HepG2 (cell line): ENCODE measurements around the gene ZBTB21. TPM values are rescaled to one million over a fixed set of nuclear protein-coding genes. Genes with fewer than 3 reads are reported as not detected.
A peak's percentile ranks its signal among the peaks of the same experiment; 100 is the strongest.

Experiments used
- ARID5B ChIP-seq: IDR thresholded peaks from 2 replicates; pipeline ENCODE4 v1.4.0; 2020; ENCODE audit warnings: mild to moderate bottlenecking, missing genetic modification reagents
- ATF7 ChIP-seq, 2 experiments: fragments of 450-650 bp in 1 of 2; sonication (generic) in 1 of 2; formaldehyde crosslinking in 1 of 2; IDR thresholded peaks; 2 replicates each; pipeline versions ENCODE4 v1.4.0 to v1.6.1; 2016 to 2020; ENCODE audit warnings: antibody characterized with exemption in 1 of 2, mild to moderate bottlenecking in 1 of 2, missing genetic modification reagents in 1 of 2
- FLYWCH1 ChIP-seq: sonication (generic); formaldehyde crosslinking; IDR thresholded peaks from 2 replicates; pipeline ENCODE4 v1.8.1; 2023; ENCODE audit warnings: mild to moderate bottlenecking, missing genetic modification reagents
- HNF4A ChIP-seq: sonication (generic); formaldehyde crosslinking; IDR thresholded peaks from 2 replicates; pipeline ENCODE4 v1.4.0; 2020; ENCODE audit warnings: missing genetic modification reagents
- MTERF4 ChIP-seq: sonication (generic); formaldehyde crosslinking; IDR thresholded peaks from 2 replicates; pipeline ENCODE4 v1.8.0; 2023; ENCODE audit warnings: mild to moderate bottlenecking, missing genetic modification reagents
- NR0B2 ChIP-seq: sonication (generic); formaldehyde crosslinking; IDR thresholded peaks from 2 replicates; pipeline ENCODE4 v1.4.0; 2020; ENCODE audit warnings: mild to moderate bottlenecking, missing genetic modification reagents
- SAP130 ChIP-seq: IDR thresholded peaks from 2 replicates; pipeline ENCODE4 v1.6.1; 2016; ENCODE audit warnings: low read depth
- TBX2 ChIP-seq: sonication (generic); formaldehyde crosslinking; IDR thresholded peaks from 2 replicates; pipeline ENCODE4 v1.5.0; 2020; ENCODE audit warnings: missing genetic modification reagents, mild to moderate bottlenecking, borderline replicate concordance
- ZBTB40 ChIP-seq, 2 experiments: fragments of 450-650 bp in 1 of 2; sonication (generic) in 1 of 2; formaldehyde crosslinking in 1 of 2; IDR thresholded peaks; 2 replicates each; pipeline versions ENCODE4 v1.6.1 to v1.8.0; 2016 to 2022; ENCODE audit warnings: antibody characterized with exemption in 1 of 2, mild to moderate bottlenecking in 1 of 2, missing genetic modification reagents in 1 of 2
- ZNF230 ChIP-seq: sonication (generic); formaldehyde crosslinking; IDR thresholded peaks from 2 replicates; pipeline ENCODE4 v1.4.0; 2020; ENCODE audit warnings: mild to moderate bottlenecking, missing genetic modification reagents
- ZNF333 ChIP-seq: sonication (generic); formaldehyde crosslinking; IDR thresholded peaks from 2 replicates; pipeline ENCODE4 v1.4.0; 2020; ENCODE audit warnings: mild to moderate bottlenecking, missing genetic modification reagents, borderline replicate concordance
- ZNF546 ChIP-seq: sonication (generic); formaldehyde crosslinking; conservative IDR thresholded peaks from 2 replicates; pipeline ENCODE4 v1.8.1; 2023; ENCODE audit warnings: mild to moderate bottlenecking, missing genetic modification reagents
- ZNF607 ChIP-seq: sonication (generic); formaldehyde crosslinking; IDR thresholded peaks from 2 replicates; pipeline ENCODE4 v1.5.1; 2020; ENCODE audit warnings: missing genetic modification reagents, mild to moderate bottlenecking, borderline replicate concordance
- polyA plus RNA-seq, 8 experiments: library from polyadenylated mRNA; depleted of rRNA in 3 of 8; stranded (reverse) in 7 of 8; unstranded in 1 of 8; fragments of >200 nt; fragmentation: Illumina TruSeq in 4 of 8; extraction: Trizol in 4 of 8; gene quantifications; 2 replicates each; pipeline versions ENCODE4 v1.2.1 to v1.2.3, GENCODE V29; 2011 to 2016; ENCODE audit warnings: low read depth in 4 of 8, missing spikeins in 1 of 8, mixed read lengths in 1 of 8; ENCODE audit not compliant: insufficient read depth in 1 of 8
- total RNA-seq, 5 experiments: library from RNA; depleted of rRNA; stranded (reverse); fragments of >200 nt; fragmentation: Illumina TruSeq; extraction: Trizol; gene quantifications; 2 replicates each; pipeline ENCODE4 v1.2.3, GENCODE V29; 2016; ENCODE audit warnings: low read depth in 1 of 5

ZBTB21 gene
- total and polyA plus RNA-seq, 2 of the 13 experiments (the other 11 are each of a cell fraction or from before 2014, with no cell fraction given) = 4.5 to 6.1 TPM

- TF ChIP-seq ZBTB40 (IDR thresholded peaks at IDR 0.05) (no peak), ZBTB40 (CRISPR knock-in tag; IDR thresholded peaks at IDR 0.05) (peak; percentile 40; the same call in 1 of the 2 replicates), ZNF333 (CRISPR knock-in tag) (no peak), NR0B2 (CRISPR knock-in tag) (peak; percentile 23), TBX2 (CRISPR knock-in tag) (0 out of 2 replicates have a peak, but pooled peaks have one; percentile 20), ARID5B (CRISPR knock-in tag) (0 out of 2 replicates have a peak, but pooled peaks have one; percentile 13), ATF7 (IDR thresholded peaks at IDR 0.05) (no peak), ATF7 (CRISPR knock-in tag; IDR thresholded peaks at IDR 0.05) (no peak), ZNF546 (CRISPR knock-in tag) (no peak), ZNF607 (CRISPR knock-in tag) (peak; percentile 43; the same call in 1 of the 2 replicates), ZNF230 (CRISPR knock-in tag) (0 out of 2 replicates have a peak, but pooled peaks have one; percentile 15), FLYWCH1 (CRISPR knock-in tag) (no peak), HNF4A (CRISPR knock-in tag) (no peak), SAP130 (peak; percentile 49), MTERF4 (CRISPR knock-in tag) (peak; percentile 18; the same call in 1 of the 2 replicates)
Measured at GRCh38 chr21:41953249-41953830, 56.8 kb downstream of the ZBTB21 start (continued).
